ENCODE results near the gene FBXL19. TPM values are rescaled to one million over a fixed set of nuclear protein-coding genes. Genes with fewer than 3 reads are reported as not detected.

The FBXL19 gene
- total RNA-seq, 1 experiment from 2014 or later, result 84.3 TPM

DNA sequence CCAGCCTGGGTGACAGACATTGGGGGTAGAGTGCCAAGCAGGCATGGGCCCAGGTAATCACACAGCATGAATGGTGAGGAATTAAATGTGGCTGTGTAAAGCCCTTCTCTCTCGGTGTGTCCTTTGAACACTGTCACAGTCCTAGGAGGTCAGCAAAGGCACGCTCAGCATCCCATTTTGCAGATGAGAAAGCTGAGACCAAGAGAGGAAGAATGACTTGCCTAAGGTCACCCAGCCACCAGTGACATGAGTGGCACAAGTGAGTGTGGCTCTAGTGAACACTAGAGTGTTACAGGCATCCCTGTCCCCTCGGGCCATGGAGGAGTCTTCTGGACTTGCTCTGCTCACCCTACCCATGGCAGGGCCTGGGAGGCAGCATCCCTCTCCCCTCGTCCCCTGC lies 16.3 kb upstream of the FBXL19 start:
- Mint-ChIP-seq H3K36me3 (no peaks in the 10 kb centered on the region), H3K4me1 (peaks cover 19% of the 10 kb centered on the region), H3K4me3 (no peak overlapping the region), H3K9me3 (peaks cover 3% of the 10 kb centered on the region; the same call in 1 of the 2 replicates), H3K27ac (no peak overlapping the region), H3K27me3 (ENCODE audit: low read depth) (peaks cover 2% of the 10 kb centered on the region; the same call in 1 of the 2 replicates)
- CTCF ChIA-PET, result interaction anchor here (1.2 kb wide), 1 partner anchor 93 kb away, joined by 5 read pairs; no protein-coding TSS in a partner anchor
- POLR2A ChIA-PET, result no interaction called here
- TF ChIP-seq, protein P1, sequence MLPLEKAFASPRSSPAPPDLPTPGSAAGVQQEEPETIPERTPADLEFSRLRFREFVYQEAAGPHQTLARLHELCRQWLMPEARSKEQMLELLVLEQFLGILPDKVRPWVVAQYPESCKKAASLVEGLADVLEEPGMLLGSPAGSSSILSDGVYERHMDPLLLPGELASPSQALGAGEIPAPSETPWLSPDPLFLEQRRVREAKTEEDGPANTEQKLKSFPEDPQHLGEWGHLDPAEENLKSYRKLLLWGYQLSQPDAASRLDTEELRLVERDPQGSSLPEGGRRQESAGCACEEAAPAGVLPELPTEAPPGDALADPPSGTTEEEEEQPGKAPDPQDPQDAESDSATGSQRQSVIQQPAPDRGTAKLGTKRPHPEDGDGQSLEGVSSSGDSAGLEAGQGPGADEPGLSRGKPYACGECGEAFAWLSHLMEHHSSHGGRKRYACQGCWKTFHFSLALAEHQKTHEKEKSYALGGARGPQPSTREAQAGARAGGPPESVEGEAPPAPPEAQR (CRISPR knock-in tag; IDR thresholded peaks at IDR 0.05), result no peak
- TF ChIP-seq GABPB1 (CRISPR knock-in tag; IDR thresholded peaks at IDR 0.05), result no peak
- TF ChIP-seq, protein P2, sequence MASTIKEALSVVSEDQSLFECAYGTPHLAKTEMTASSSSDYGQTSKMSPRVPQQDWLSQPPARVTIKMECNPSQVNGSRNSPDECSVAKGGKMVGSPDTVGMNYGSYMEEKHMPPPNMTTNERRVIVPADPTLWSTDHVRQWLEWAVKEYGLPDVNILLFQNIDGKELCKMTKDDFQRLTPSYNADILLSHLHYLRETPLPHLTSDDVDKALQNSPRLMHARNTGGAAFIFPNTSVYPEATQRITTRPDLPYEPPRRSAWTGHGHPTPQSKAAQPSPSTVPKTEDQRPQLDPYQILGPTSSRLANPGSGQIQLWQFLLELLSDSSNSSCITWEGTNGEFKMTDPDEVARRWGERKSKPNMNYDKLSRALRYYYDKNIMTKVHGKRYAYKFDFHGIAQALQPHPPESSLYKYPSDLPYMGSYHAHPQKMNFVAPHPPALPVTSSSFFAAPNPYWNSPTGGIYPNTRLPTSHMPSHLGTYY (CRISPR knock-in tag; IDR thresholded peaks at IDR 0.05), result no peak
- TF ChIP-seq EMX1 (CRISPR knock-in tag; IDR thresholded peaks at IDR 0.05), result no peak
- TF ChIP-seq, protein P3, sequence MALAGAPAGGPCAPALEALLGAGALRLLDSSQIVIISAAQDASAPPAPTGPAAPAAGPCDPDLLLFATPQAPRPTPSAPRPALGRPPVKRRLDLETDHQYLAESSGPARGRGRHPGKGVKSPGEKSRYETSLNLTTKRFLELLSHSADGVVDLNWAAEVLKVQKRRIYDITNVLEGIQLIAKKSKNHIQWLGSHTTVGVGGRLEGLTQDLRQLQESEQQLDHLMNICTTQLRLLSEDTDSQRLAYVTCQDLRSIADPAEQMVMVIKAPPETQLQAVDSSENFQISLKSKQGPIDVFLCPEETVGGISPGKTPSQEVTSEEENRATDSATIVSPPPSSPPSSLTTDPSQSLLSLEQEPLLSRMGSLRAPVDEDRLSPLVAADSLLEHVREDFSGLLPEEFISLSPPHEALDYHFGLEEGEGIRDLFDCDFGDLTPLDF (CRISPR knock-in tag; IDR thresholded peaks at IDR 0.05), result no peak
- no peak for TF ChIP-seq SMAD3 (CRISPR knock-in tag; IDR thresholded peaks at IDR 0.05; ENCODE audit: borderline replicate concordance)
- TF ChIP-seq ETV6 (CRISPR knock-in tag; IDR thresholded peaks at IDR 0.05), result no peak
- TF ChIP-seq ZNF232 (CRISPR knock-in tag; IDR thresholded peaks at IDR 0.05), result no peak
- TF ChIP-seq, protein P4, sequence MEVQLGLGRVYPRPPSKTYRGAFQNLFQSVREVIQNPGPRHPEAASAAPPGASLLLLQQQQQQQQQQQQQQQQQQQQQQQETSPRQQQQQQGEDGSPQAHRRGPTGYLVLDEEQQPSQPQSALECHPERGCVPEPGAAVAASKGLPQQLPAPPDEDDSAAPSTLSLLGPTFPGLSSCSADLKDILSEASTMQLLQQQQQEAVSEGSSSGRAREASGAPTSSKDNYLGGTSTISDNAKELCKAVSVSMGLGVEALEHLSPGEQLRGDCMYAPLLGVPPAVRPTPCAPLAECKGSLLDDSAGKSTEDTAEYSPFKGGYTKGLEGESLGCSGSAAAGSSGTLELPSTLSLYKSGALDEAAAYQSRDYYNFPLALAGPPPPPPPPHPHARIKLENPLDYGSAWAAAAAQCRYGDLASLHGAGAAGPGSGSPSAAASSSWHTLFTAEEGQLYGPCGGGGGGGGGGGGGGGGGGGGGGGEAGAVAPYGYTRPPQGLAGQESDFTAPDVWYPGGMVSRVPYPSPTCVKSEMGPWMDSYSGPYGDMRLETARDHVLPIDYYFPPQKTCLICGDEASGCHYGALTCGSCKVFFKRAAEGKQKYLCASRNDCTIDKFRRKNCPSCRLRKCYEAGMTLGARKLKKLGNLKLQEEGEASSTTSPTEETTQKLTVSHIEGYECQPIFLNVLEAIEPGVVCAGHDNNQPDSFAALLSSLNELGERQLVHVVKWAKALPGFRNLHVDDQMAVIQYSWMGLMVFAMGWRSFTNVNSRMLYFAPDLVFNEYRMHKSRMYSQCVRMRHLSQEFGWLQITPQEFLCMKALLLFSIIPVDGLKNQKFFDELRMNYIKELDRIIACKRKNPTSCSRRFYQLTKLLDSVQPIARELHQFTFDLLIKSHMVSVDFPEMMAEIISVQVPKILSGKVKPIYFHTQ (CRISPR knock-in tag; IDR thresholded peaks at IDR 0.05), result no peak
- TF ChIP-seq FOXK1 (CRISPR knock-in tag; IDR thresholded peaks at IDR 0.05), result no peak
- TF ChIP-seq, protein P5, sequence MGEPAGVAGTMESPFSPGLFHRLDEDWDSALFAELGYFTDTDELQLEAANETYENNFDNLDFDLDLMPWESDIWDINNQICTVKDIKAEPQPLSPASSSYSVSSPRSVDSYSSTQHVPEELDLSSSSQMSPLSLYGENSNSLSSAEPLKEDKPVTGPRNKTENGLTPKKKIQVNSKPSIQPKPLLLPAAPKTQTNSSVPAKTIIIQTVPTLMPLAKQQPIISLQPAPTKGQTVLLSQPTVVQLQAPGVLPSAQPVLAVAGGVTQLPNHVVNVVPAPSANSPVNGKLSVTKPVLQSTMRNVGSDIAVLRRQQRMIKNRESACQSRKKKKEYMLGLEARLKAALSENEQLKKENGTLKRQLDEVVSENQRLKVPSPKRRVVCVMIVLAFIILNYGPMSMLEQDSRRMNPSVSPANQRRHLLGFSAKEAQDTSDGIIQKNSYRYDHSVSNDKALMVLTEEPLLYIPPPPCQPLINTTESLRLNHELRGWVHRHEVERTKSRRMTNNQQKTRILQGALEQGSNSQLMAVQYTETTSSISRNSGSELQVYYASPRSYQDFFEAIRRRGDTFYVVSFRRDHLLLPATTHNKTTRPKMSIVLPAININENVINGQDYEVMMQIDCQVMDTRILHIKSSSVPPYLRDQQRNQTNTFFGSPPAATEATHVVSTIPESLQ (CRISPR knock-in tag; IDR thresholded peaks at IDR 0.05), result no peak
- TF ChIP-seq, protein P6, sequence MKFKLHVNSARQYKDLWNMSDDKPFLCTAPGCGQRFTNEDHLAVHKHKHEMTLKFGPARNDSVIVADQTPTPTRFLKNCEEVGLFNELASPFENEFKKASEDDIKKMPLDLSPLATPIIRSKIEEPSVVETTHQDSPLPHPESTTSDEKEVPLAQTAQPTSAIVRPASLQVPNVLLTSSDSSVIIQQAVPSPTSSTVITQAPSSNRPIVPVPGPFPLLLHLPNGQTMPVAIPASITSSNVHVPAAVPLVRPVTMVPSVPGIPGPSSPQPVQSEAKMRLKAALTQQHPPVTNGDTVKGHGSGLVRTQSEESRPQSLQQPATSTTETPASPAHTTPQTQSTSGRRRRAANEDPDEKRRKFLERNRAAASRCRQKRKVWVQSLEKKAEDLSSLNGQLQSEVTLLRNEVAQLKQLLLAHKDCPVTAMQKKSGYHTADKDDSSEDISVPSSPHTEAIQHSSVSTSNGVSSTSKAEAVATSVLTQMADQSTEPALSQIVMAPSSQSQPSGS (CRISPR knock-in tag; IDR thresholded peaks at IDR 0.05; ENCODE audit: borderline replicate concordance, low read depth), result no peak
- TF ChIP-seq, protein P7, sequence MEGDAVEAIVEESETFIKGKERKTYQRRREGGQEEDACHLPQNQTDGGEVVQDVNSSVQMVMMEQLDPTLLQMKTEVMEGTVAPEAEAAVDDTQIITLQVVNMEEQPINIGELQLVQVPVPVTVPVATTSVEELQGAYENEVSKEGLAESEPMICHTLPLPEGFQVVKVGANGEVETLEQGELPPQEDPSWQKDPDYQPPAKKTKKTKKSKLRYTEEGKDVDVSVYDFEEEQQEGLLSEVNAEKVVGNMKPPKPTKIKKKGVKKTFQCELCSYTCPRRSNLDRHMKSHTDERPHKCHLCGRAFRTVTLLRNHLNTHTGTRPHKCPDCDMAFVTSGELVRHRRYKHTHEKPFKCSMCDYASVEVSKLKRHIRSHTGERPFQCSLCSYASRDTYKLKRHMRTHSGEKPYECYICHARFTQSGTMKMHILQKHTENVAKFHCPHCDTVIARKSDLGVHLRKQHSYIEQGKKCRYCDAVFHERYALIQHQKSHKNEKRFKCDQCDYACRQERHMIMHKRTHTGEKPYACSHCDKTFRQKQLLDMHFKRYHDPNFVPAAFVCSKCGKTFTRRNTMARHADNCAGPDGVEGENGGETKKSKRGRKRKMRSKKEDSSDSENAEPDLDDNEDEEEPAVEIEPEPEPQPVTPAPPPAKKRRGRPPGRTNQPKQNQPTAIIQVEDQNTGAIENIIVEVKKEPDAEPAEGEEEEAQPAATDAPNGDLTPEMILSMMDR (IDR thresholded peaks at IDR 0.05), result no peak
- TF ChIP-seq, protein P8, sequence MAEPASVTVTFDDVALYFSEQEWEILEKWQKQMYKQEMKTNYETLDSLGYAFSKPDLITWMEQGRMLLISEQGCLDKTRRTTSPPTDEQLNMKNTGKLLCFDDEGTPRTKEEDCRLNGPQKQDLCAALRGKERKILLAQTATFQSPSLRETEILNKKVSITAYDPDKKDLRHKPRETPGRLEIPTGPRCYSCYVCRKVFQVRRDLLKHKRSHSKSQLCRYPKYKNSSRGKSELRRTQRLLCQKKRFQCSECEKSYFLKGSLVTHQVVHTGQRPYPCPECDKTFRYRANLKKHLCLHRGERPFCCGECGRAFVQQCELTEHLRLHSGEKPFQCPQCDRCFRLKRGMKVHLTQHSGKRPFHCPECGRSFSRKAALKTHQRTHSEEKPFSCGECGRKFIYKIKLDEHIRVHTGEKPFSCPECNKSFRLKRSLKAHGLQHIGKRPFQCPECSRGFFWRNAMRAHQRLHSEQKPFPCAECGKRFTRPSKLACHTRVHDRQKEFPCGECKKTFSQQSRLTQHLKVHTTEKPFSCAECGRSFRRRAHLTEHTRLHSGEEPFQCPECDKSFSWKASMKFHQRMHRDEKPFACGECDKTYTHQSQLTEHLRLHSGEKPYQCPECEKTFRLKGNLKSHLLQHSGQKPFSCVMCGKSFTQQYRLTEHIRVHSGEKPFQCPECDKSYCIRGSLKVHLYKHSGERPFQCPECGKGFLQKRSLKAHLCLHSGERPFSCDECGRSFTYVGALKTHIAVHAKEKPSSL (CRISPR knock-in tag; conservative IDR thresholded peaks at IDR 0.05), result no peak
- ATAC-seq, result no peak
- DNase-seq (ENCODE audit: low spot score), result no peak

Measured in WTC11 (cell line).